NCI-H128 (cell line): Measurements from ENCODE around the gene EIF3I.
"Not testable (repeated sequence)": the region's sequence is repeated elsewhere in the genome, so short reads cannot be mapped to it uniquely, and the experiment has no call there.

ENCODE experiments used
- DNase-seq: peaks from one replicate; lab custom pipeline; 2025; ENCODE audit not compliant: unreplicated experiment; lab: John Stamatoyannopoulos, UW

EIF3I gene

GRCh38 chr1:32231843-32232432, 9.7 kb downstream of the EIF3I start:
- DNase-seq: no peak

- no peak for DNase-seq
These were observed 10.5 kb downstream of the EIF3I start for GRCh38 chr1:32232558-32233304.

GRCh38 chr1:32234792-32235191, 12.6 kb downstream of the EIF3I start:
- no peak for DNase-seq

GRCh38 chr1:32239337-32239736, 17.1 kb downstream of the EIF3I start:
- peak; percentile 28 for DNase-seq

DNA sequence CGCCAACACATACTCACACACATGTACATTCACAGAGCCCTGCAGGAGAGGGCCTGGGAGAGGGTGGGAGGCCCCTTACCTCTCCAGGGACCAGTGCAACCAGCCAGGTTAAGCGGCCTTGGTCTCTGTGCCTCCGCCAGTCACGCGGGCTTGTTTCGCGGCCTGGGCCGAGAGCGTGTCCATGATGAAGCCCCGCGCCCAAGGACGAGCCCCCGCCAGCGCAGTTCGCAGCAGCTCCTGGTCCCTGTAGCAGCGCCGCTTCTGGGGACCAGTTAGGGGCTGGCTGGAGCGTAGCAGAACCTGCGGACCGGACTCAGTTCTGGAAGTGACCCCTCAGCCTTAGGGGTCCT, 17.6 kb downstream of the EIF3I start:
- no peak for DNase-seq

DNA sequence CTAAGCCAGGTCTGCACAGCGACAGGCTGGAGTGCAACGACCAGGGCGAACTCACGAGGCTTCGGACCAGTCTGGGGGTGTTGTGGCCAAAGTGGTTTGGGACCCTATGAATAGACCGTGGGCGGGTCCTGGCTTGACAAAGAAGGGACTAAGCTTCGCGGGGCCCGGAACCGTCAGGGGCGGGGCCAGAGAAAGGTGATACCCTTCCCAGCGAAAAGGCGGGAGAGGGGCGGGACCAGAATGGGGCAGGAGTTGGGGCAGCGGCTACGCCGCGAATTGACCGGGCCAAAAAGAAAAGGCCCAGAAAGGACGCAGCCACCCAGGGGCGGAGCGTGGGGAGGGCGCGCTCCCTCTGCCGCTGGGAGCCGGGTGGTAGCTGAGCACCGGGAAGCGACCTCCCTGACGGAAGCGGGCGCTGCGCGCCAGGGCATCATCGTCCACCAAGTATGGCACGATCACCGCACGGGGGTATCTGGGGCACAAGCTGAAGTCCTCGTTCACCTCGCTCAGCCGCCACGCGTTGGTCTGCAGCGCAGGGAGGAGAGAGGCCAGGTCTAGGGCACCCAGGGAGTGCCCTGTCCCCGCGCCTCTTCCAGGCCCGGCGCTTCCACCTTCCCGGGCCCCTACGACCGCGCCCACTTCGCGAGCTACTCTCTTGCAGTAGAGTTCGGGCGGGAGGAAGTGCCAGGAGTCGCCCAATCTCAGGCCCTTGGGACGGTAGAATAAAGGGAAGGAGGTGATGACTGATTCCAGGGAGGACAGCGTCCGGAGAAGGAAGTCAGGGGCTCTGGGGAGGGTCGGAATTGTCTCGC, 18.1 kb downstream of the EIF3I start:
- peak; percentile 89 for DNase-seq

DNA sequence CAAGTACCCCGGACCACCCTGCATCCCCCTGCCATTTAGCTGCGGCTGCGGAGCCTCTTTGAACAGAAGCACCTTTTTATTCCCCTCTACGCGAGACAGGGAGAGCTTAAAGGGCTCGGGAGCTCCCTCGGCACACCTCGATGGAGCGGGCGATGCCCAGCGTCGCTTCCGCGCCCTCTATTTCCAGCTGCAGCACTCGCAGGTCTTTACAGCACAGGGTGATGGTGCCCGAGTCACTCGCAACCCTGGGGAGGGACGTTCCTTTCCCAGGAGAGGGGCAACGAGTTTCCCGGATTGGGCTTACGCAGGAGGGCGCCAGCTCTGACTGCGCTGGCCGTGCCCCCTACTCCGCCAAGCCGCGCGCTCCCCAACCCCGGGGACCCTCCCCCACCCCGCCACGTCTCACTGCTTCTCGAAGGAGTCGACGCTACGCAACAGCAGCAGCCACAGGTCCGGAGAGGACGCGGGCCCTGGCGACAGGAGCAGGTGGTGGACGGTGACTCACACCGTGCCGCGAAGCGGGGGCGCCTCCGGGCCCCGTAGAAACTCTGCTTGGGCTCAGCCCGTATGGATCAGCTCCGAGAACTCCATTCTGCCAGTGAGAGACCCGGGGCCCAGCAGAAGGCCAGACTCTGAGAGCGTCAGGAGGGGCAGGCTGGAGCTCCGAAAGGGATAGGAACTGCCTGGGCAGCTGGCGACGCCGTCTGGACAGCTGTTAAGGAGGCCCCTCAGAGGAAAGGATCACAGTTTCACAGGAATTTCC, 19.0 kb downstream of the EIF3I start:
- DNase-seq: peak; percentile 76

- DNase-seq: no peak
These were observed 20.2 kb downstream of the EIF3I start for GRCh38 chr1:32242341-32242851.

DNA sequence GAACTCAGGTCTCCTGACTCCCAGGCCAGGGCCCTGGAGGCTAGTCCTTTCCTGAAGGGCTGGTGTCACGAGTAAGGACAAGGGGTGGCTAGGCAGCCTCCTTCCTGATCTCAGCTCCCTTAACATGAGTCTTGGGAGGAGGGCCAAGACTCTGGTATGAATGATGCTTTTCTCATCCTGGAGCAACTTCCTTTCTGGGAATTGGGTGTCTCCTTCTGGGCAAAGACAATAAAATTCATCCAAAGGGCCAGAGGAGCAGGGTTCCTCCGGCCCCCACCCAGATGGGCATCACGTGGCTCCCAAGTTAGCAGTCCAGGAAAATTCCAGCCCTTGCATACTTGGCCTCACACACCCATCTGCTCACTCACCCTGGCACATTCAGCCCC, 24.7 kb downstream of the EIF3I start, which contains the start of gene FAM167B:
FAM167B (plus strand) TSS at position 335 of the 386 bp plus-strand sequence. CDS start 200 bp downstream, outside the sequence.
- no peak for DNase-seq

- DNase-seq: no peak
These were observed 25.2 kb downstream of the EIF3I start for GRCh38 chr1:32247452-32247851.

GRCh38 chr1:32247983-32248889, 26.0 kb downstream of the EIF3I start:
- peak; percentile 28 for DNase-seq

GRCh38 chr1:32249831-32250525, 27.8 kb downstream of the EIF3I start:
- no peak for DNase-seq

- DNase-seq: no peak
These were observed 28.9 kb downstream of the EIF3I start, which contains the start of gene LCK for GRCh38 chr1:32250893-32251716. TSS of gene LCK (plus strand) at chr1:32251265. CDS start at chr1:32274330, 23,065 bp downstream.

DNA sequence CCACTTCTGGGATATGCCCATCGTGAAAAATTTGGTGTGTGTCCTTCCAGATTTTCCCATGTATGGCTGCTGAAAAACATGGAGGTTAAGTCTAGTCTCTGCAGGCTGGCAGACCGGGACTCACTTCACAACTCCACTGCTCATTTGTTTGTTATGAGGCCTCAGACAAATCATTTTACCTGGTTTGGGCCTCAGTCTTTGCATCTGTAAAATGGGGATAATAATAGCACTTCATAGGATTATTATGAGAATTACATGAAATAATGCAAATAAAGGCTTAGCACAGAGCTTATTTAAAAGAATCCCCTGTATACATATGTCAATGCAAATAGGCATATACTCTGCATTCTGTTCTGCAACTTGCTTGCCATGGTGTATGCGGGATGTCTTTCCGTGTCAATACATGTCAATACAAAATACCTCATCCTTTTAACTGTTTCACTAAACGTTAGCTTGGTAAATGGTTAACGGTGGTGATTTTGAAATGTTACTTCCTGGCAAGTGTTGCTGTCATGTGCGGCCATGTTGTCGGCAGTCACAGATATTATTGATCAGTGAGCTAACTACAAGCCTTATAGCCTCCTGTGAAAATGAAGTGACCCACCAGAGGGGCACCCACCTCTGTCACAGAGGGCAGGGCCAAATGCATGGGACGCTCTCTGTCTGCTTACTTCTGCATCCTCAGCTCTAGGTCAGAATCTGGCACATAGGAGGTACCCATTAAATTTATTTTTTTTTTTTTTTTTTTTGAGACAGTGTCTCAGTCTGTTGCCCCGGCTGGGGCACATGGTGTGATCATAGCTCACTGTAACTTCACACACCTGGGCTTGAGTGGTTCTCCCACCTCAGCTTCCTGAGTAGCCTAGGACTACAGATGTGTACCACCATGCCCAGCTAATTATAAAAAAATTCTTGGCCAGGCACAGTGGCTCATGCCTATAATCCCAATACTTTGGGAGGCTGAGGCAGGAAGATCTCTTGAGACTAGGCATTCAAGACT, 33.2 kb downstream of the EIF3I start:
- no peak for DNase-seq

- no peak for DNase-seq
These were observed 34.4 kb downstream of the EIF3I start for GRCh38 chr1:32256473-32257226.

DNA sequence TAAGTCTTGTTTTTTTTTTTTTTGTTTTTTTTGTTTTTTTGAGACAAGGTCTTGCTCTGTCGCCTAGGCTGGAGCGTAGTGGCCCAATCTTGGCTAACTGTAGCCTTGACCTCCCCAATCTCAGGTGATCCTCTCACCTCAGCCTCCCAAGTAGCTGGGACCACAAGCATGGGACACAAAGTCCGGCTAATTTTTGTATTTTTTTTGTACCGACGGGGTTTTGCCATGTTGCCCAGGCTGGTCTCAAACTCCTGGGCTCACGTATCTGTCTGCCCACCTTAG, 35.0 kb downstream of the EIF3I start:
- DNase-seq: no peak

- not testable (repeated sequence) for DNase-seq
These were observed 41.0 kb downstream of the EIF3I start for GRCh38 chr1:32263236-32263593.
